Erythroblast (primary cell): ENCODE results near the gene LGALS9C.
"Not testable (repeated sequence)": the region's sequence is repeated elsewhere in the genome, so short reads cannot be mapped to it uniquely, and the experiment has no call there.

Experiments used
- GATA1 ChIP-seq: IDR thresholded peaks from 2 replicates; pipeline ENCODE4 v1.6.1; 2011; ENCODE audit warnings: low read depth, mild to moderate bottlenecking, control low read depth, low read length, moderate library complexity
- POLR2A ChIP-seq: IDR thresholded peaks from 2 replicates; pipeline ENCODE4 v1.6.1; 2011; ENCODE audit warnings: mild to moderate bottlenecking, low read length

- TF ChIP-seq POLR2A, GATA1: not testable (repeated sequence)
Observed at GRCh38 chr17:18478977-18479595, 2.5 kb downstream of the LGALS9C start.
